Endothelial cell of umbilical vein (primary cell): ENCODE measurements around the gene ACER2. TPM values are rescaled to one million over a fixed set of nuclear protein-coding genes. Genes with fewer than 3 reads are reported as not detected.

ENCODE experiments used
- BruUV-seq: library from RNA; stranded (reverse); fragments of 400-500 nt; replicated peaks from 2 replicates; lab custom pipeline; 2021; lab: Mats Ljungman, UMichigan
- CTCF ChIA-PET: fragments of 300-600, 350-600 bp; sonication (Branson Sonifier 250); formaldehyde crosslinking; loops from one replicate; lab custom pipeline; 2021; ENCODE audit warnings: antibody characterized with exemption, inconsistent platforms; lab: Charles Lee
- POLR2A ChIA-PET: fragments of 300-600, 350-600 bp; sonication (Branson Sonifier 250); formaldehyde crosslinking; loops from one replicate; lab custom pipeline; 2021; ENCODE audit warnings: antibody characterized with exemption, inconsistent platforms; lab: Charles Lee
- DNase-seq: peaks from one replicate; pipeline ENCODE4 v3.0.0-alpha.2; 2011; ENCODE audit warnings: low read depth, low spot score
- FAIRE-seq: peaks from 2 replicates; lab custom pipeline; 2011; peaks lifted over from hg19 to GRCh38; lab: Jason Lieb, UNC
- H2AFZ ChIP-seq: 2 replicates; pipeline ENCODE4 v1.6.0; 2012; ENCODE audit warnings: low read depth, low read length, control low read depth, inconsistent platforms
- H3K27ac ChIP-seq: 2 replicates; pipeline ENCODE4 v1.5.1; 2011; ENCODE audit warnings: low read depth, mild to moderate bottlenecking, control low read depth, low read length, moderate library complexity; ENCODE audit not compliant: insufficient read depth
- H3K27me3 ChIP-seq, 2 experiments: 2 replicates each; pipeline versions ENCODE4 v1.6.0 to v1.6.1; 2011; ENCODE audit warnings: low read length in 2 of 2, mixed read lengths in 1 of 2; ENCODE audit not compliant: control insufficient read depth in 2 of 2, insufficient read depth in 2 of 2
- H3K36me3 ChIP-seq, 2 experiments: 2 replicates in 1 of 2; 3 replicates in 1 of 2; pipeline ENCODE4 v1.5.1; 2011; ENCODE audit warnings: low read length in 2 of 2, mild to moderate bottlenecking in 1 of 2, moderate library complexity in 1 of 2; ENCODE audit not compliant: control insufficient read depth in 2 of 2, insufficient read depth in 2 of 2; ENCODE audit errors: extremely low read depth in 1 of 2
- H3K4me1 ChIP-seq: 3 replicates; pipeline ENCODE4 v1.5.1; 2011; ENCODE audit warnings: mild to moderate bottlenecking, low read length; ENCODE audit not compliant: control insufficient read depth, insufficient read depth; ENCODE audit errors: extremely low read depth
- H3K4me2 ChIP-seq: 2 replicates; pipeline ENCODE4 v1.6.1; 2011; ENCODE audit warnings: low read length, control low read depth, mixed read lengths; ENCODE audit not compliant: insufficient read depth
- H3K4me3 ChIP-seq, 3 experiments: fragments of 200-600 bp in 1 of 3; sonication (generic), shearing (Covaris generic) in 1 of 3; replicated peaks in 1 of 3; 2 replicates each; pipeline ENCODE4 v1.5.1; 2011 to 2016; ENCODE audit warnings: control low read depth in 3 of 3, low read length in 3 of 3, mild to moderate bottlenecking in 2 of 3, inconsistent platforms in 1 of 3, low read depth in 1 of 3, moderate library complexity in 1 of 3; ENCODE audit not compliant: insufficient read depth in 1 of 3
- H3K79me2 ChIP-seq: 2 replicates; pipeline ENCODE4 v1.6.0; 2012; ENCODE audit warnings: low read length, inconsistent platforms; ENCODE audit not compliant: control insufficient read depth, insufficient read depth
- H3K9ac ChIP-seq: replicated peaks from 2 replicates; pipeline ENCODE3; 2011; ENCODE audit warnings: low read length, control low read depth; ENCODE audit not compliant: insufficient read depth; ENCODE audit errors: extremely low read depth
- H3K9me1 ChIP-seq: replicated peaks from 3 replicates; pipeline ENCODE4 v1.6.0; 2011; ENCODE audit warnings: mild to moderate bottlenecking, low read length; ENCODE audit not compliant: control insufficient read depth, insufficient read depth; ENCODE audit errors: extremely low read depth
- H3K9me3 ChIP-seq: replicated peaks from 2 replicates; pipeline ENCODE4 v1.5.1; 2012; ENCODE audit warnings: low read length, inconsistent platforms; ENCODE audit not compliant: control insufficient read depth, insufficient read depth
- H4K20me1 ChIP-seq: replicated peaks from 2 replicates; pipeline ENCODE3; 2011; ENCODE audit warnings: mild to moderate bottlenecking, low read length; ENCODE audit not compliant: control insufficient read depth, insufficient read depth; ENCODE audit errors: extremely low read depth
- EZH2 ChIP-seq: IDR thresholded peaks from 2 replicates; pipeline ENCODE4 v1.6.1; 2012; ENCODE audit warnings: borderline replicate concordance, low read depth, mild to moderate bottlenecking, moderate library complexity, low read length, inconsistent platforms; ENCODE audit not compliant: severe bottlenecking
- FOS ChIP-seq: IDR thresholded peaks from 2 replicates; pipeline ENCODE4 v1.6.1; 2011; ENCODE audit warnings: mild to moderate bottlenecking, low read length, moderate library complexity, borderline replicate concordance; ENCODE audit not compliant: insufficient read depth
- GATA2 ChIP-seq: IDR thresholded peaks from 2 replicates; pipeline ENCODE4 v1.7.0; 2011; ENCODE audit warnings: low read depth, mild to moderate bottlenecking, moderate library complexity, mixed read lengths, low read length; ENCODE audit not compliant: insufficient read length, insufficient read depth
- JUN ChIP-seq: IDR thresholded peaks from 2 replicates; pipeline ENCODE4 v1.6.1; 2011; ENCODE audit warnings: borderline replicate concordance, low read depth; ENCODE audit not compliant: insufficient read length, insufficient read depth
- MYC ChIP-seq: IDR thresholded peaks from one replicate; pipeline ENCODE4 v1.6.1; 2011; ENCODE audit warnings: mild to moderate bottlenecking, low read depth, low read length
- POLR2A ChIP-seq: IDR thresholded peaks from 2 replicates; pipeline ENCODE4 v1.6.1; 2012; ENCODE audit warnings: low read depth, mild to moderate bottlenecking, control low read depth, low read length
- POLR2AphosphoS5 ChIP-seq: IDR thresholded peaks from 2 replicates; pipeline ENCODE4 v1.6.1; 2012; ENCODE audit warnings: low read depth, mild to moderate bottlenecking, control low read depth, low read length, moderate library complexity; ENCODE audit not compliant: insufficient read depth
- dilution Hi-C: fragments of 300-500 bp; cut with MboI; formaldehyde crosslinking; loops from one replicate; pipeline ENCODE4 v1.15.0; 2019; ENCODE audit warnings: low sequenced_read_pairs; ENCODE audit not compliant: extremely low pct_ligation_motif_present
- intact Hi-C: fragments of 100-400 bp; cut with micrococcal nuclease; formaldehyde crosslinking; loops from one replicate; pipeline ENCODE4 v1.10.0; 2022
- polyA plus RNA-seq, 4 experiments: library from polyadenylated mRNA; depleted of rRNA in 3 of 4; stranded (reverse) in 3 of 4; unstranded in 1 of 4; fragments of >200 nt; gene quantifications; 2 replicates each; pipeline versions ENCODE4 v1.2.1 to v1.2.3, GENCODE V29; 2011 to 2012; ENCODE audit warnings: missing spikeins in 1 of 4
- total RNA-seq: library from RNA; stranded (reverse); gene quantifications from 2 replicates; pipeline ENCODE4 v1.2.3, GENCODE V29; 2021
- TF ChIP-seq, protein P1 (sequence below): IDR thresholded peaks from 2 replicates; pipeline ENCODE4 v1.6.1; 2011; ENCODE audit not compliant: insufficient read depth, insufficient read length
- TF ChIP-seq, protein P2 (sequence below), 2 donors: IDR thresholded peaks; 1 replicate in 1 of 2; 2 replicates in 1 of 2; pipeline ENCODE4 v1.5.1; 2011; ENCODE audit warnings: low read length in 2 of 2, mild to moderate bottlenecking in 2 of 2, moderate library complexity in 2 of 2, control low read depth in 1 of 2, inconsistent platforms in 1 of 2, low read depth in 1 of 2; ENCODE audit not compliant: insufficient read depth in 1 of 2; ENCODE audit errors: extremely low read depth in 1 of 2

ACER2 gene
- total and polyA plus RNA-seq, 2 donors (not counting 3 experiments of a cell fraction or from before 2014, with no cell fraction given), result 5.2 to 7.3 TPM

DNA sequence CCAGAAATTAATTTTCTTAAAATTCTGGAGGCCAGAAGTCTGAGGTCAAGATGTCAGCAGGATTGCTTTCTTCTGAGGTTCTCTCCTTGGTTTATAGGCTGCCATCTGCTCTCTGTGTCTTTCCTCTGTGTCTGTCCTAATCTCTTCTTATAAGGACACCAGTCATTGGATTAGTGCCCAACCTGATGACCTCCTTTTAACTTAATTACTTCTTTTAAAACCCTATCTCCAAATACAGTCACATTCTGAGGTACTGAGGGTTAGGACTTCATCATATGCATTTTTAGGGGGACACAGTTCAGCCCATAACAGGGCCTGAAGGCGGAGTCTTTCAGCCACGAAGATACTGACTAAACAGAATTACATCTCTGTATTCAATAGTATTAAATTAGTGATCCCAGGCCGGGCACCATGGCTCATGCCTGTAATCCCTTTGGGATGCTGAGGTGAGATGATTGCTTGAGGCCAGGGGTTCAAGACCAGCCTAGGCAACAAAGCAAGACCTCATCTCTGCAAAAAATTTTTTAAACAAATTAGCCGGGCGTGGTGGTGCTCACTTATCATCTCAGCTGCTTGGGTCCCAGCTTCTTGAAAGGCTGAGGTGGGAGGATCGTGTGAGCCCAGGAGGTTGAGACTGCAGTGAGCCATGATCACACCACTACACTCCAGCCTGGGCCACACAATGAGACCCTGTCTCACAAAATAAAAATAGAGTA, 22.9 kb upstream of the ACER2 start:
- intact Hi-C loops, result loop anchor here (1.0 kb wide), 2 partner anchors 23 to 45 kb away; partner anchors contain the start of gene ACER2
- Histone ChIP-seq H3K27me3 (no peaks in the 10 kb centered on the region), H4K20me1 (no peaks in the 10 kb centered on the region), H3K4me3 (peak overlapping the region in 1 of 3 experiments; percentile 50), H3K9me3 (no peaks in the 10 kb centered on the region), H2AFZ (peak overlapping the region; percentile 73), H3K79me2 (no peaks in the 10 kb centered on the region), H3K9ac (peak overlapping the region; percentile 57), H3K36me3 (no peaks in the 10 kb centered on the region), H3K27ac (peak overlapping the region; percentile 77), H3K4me1 (peaks cover 23% of the 10 kb centered on the region), H3K9me1 (no peaks in the 10 kb centered on the region), H3K4me2 (peak overlapping the region; percentile 93)
- dilution Hi-C loops, result no loop called here
- CTCF ChIA-PET, result interaction anchor here (0.6 to 1.4 kb wide), 6 partner anchors 8 to 79 kb away, joined by 3 to 7 read pairs (median 4); no protein-coding TSS in a partner anchor
- FAIRE-seq (no peak), DNase-seq (no peak)
- TF ChIP-seq GATA2 (no peak), FOS (no peak), POLR2AphosphoS5 (no peak), JUN (no peak), POLR2A (no peak), EZH2 (no peak), MYC (no peak)
- TF ChIP-seq, protein P1, sequence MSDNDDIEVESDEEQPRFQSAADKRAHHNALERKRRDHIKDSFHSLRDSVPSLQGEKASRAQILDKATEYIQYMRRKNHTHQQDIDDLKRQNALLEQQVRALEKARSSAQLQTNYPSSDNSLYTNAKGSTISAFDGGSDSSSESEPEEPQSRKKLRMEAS, result no peak
- TF ChIP-seq, protein P2, sequence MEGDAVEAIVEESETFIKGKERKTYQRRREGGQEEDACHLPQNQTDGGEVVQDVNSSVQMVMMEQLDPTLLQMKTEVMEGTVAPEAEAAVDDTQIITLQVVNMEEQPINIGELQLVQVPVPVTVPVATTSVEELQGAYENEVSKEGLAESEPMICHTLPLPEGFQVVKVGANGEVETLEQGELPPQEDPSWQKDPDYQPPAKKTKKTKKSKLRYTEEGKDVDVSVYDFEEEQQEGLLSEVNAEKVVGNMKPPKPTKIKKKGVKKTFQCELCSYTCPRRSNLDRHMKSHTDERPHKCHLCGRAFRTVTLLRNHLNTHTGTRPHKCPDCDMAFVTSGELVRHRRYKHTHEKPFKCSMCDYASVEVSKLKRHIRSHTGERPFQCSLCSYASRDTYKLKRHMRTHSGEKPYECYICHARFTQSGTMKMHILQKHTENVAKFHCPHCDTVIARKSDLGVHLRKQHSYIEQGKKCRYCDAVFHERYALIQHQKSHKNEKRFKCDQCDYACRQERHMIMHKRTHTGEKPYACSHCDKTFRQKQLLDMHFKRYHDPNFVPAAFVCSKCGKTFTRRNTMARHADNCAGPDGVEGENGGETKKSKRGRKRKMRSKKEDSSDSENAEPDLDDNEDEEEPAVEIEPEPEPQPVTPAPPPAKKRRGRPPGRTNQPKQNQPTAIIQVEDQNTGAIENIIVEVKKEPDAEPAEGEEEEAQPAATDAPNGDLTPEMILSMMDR (IDR thresholded peaks at IDR 0.05; ENCODE audit: extremely low read depth in 1 of 2, insufficient read depth in 1 of 2, low read depth in 1 of 2, low read length in 2 of 2), result no peak
- POLR2A ChIA-PET, result no interaction called here
- BruUV-seq, result no TSS peak
